ENCODE data around the gene EDIL3. TPM values are rescaled to one million over a fixed set of nuclear protein-coding genes. Genes with fewer than 3 reads are reported as not detected.

The EDIL3 gene
- total and polyA plus RNA-seq, 2 of the 8 experiments (the other 6 are each of a cell fraction or from before 2014, with no cell fraction given), result 14.7 to 47.2 TPM

DNA sequence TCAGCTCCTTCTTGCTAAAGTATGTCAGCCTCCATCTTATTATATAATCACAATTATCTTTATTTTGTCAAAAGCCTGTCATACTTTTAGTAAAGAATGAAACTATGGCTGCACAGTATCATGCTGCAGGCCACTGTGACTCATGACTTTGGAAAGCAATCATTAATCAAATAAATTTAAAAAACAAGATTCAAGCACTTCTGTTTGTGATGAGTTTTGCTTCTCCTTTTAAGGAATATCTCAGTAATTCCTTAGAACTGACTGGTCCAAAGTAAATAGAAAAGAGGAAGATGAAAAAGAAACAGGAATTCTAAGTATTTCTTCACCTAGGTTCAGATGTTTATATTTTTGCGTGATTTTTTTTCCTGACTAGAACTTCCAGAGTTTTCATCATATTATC is 83.1 kb downstream of the EDIL3 start:
- no peak overlapping the region for H2AK5ac ChIP-seq (ENCODE audit: low read depth, low read length)
- no peak overlapping the region for H3K27ac ChIP-seq (ENCODE audit: low read depth, low read length)
- no peaks in the 10 kb centered on the region for H4K20me1 ChIP-seq (replicated peaks in 1 of 2; ENCODE audit: control insufficient read depth in 1 of 2, insufficient read depth in 2 of 2, low read length in 2 of 2)
- no peaks in the 10 kb centered on the region for H3K36me3 ChIP-seq (ENCODE audit: control insufficient read depth in 2 of 4, insufficient read depth in 4 of 4, low read length in 3 of 4)
- no peak overlapping the region for H2BK120ac ChIP-seq (replicated peaks; ENCODE audit: low read depth, low read length)
- no peak overlapping the region for H3K18ac ChIP-seq (ENCODE audit: extremely low read depth, low read length)
- no peak overlapping the region for H3K14ac ChIP-seq (ENCODE audit: insufficient read length)
- no peak overlapping the region for H3K23ac ChIP-seq (ENCODE audit: insufficient read length)
- no peak overlapping the region for H2BK20ac ChIP-seq (ENCODE audit: low read length)
- H2BK12ac ChIP-seq (ENCODE audit: low read depth, low read length), result no peak overlapping the region
- ChIA-PET POLR2A (ENCODE audit: partially characterized antibody) (no interaction called here), CTCF (ENCODE audit: partially characterized antibody) (no interaction called here)
- no peaks in the 10 kb centered on the region for H3K23me2 ChIP-seq (ENCODE audit: low read depth, low read length)
- no peaks in the 10 kb centered on the region for H3K4me1 ChIP-seq (replicated peaks in 1 of 4; ENCODE audit: control insufficient read depth in 3 of 4, insufficient read depth in 4 of 4, low read length in 3 of 4)
- DNase-seq (ENCODE audit: low read depth in 1 of 2, low spot score in 2 of 2) (no peak), FAIRE-seq (no peak)
- no peak overlapping the region for H3K4ac ChIP-seq (replicated peaks; ENCODE audit: insufficient read length, low read depth, low read length)
- H3K79me2 ChIP-seq (ENCODE audit: control insufficient read depth in 1 of 2, insufficient read depth in 2 of 2, low read length in 2 of 2), result no peaks in the 10 kb centered on the region; a peak in 2 of 4 replicates
- no peak overlapping the region for H3K4me2 ChIP-seq (ENCODE audit: insufficient read depth in 1 of 2, low read depth in 2 of 2, low read length in 2 of 2)
- no peaks in the 10 kb centered on the region for H3K79me1 ChIP-seq (ENCODE audit: low read depth, low read length)
- WGBS, 2 experiments (ENCODE audit: extremely low coverage in 1 of 2, insufficient coverage in 1 of 2, insufficient read length in 1 of 2, insufficient replicate concordance in 2 of 2, low coverage in 1 of 2, low lambda C conversion rate in 2 of 2, missing lambda C conversion rate in 1 of 2), result 95% methylated on average over 1 of the region's 1 CpG; no CpG with 5 or more reads in 1 of the 2 experiments
- no peaks in the 10 kb centered on the region for H3K9me3 ChIP-seq (ENCODE audit: insufficient read depth in 2 of 2, low read depth in 1 of 2, low read length in 1 of 2)
- H2BK5ac ChIP-seq (ENCODE audit: low read depth, low read length), result no peak overlapping the region
- no peak overlapping the region for H4K5ac ChIP-seq (ENCODE audit: insufficient read length, low read depth, low read length)
- no peak overlapping the region for H2BK15ac ChIP-seq (ENCODE audit: low read length)
- no peak overlapping the region for H4K91ac ChIP-seq (replicated peaks; ENCODE audit: insufficient read length, low read length)
- H3K9ac ChIP-seq (replicated peaks in 1 of 4; ENCODE audit: extremely low read depth in 1 of 4, low read depth in 3 of 4, low read length in 3 of 4), result no peak overlapping the region
- TF ChIP-seq TCF12 (IDR thresholded peaks at IDR 0.05; ENCODE audit: low read depth, low read length), result no peak
- no peak for TF ChIP-seq TEAD4 (IDR thresholded peaks at IDR 0.05; ENCODE audit: low read depth, low read length)
- no peak for TF ChIP-seq SRF (IDR thresholded peaks at IDR 0.05; ENCODE audit: low read depth, low read length)
- no peak for TF ChIP-seq BCL11A (IDR thresholded peaks at IDR 0.05; ENCODE audit: low read depth in 2 of 2, low read length in 2 of 2)
- no peak for TF ChIP-seq BRCA1 (IDR thresholded peaks at IDR 0.05; ENCODE audit: low read depth, low read length)
- TF ChIP-seq SIN3A (conservative IDR thresholded peaks at IDR 0.05 in 1 of 2, IDR thresholded peaks at IDR 0.05 in 1 of 2; ENCODE audit: low read depth in 1 of 2, low read length in 2 of 2), result no peak
- TF ChIP-seq HDAC6 (IDR thresholded peaks at IDR 0.05; ENCODE audit: low read depth, low read length), result no peak
- TF ChIP-seq, protein P1, sequence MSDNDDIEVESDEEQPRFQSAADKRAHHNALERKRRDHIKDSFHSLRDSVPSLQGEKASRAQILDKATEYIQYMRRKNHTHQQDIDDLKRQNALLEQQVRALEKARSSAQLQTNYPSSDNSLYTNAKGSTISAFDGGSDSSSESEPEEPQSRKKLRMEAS (IDR thresholded peaks at IDR 0.05), result no peak
- no peak for TF ChIP-seq CTBP2 (IDR thresholded peaks at IDR 0.05; ENCODE audit: borderline replicate concordance, insufficient read depth, insufficient read length, low read length)
- no peak for TF ChIP-seq GTF2F1 (IDR thresholded peaks at IDR 0.05; ENCODE audit: borderline replicate concordance, low read depth, low read length)
- no peak for TF ChIP-seq KDM4A (IDR thresholded peaks at IDR 0.05; ENCODE audit: low read depth, low read length, severe bottlenecking)
- H3K56ac ChIP-seq (replicated peaks; ENCODE audit: insufficient read length, low read depth, low read length), result no peak overlapping the region
- no peak overlapping the region for H3K4me3 ChIP-seq (ENCODE audit: extremely low read depth in 1 of 4, insufficient read depth in 2 of 4, low read depth in 3 of 4, low read length in 4 of 4)
- H4K8ac ChIP-seq (ENCODE audit: extremely low read depth, insufficient read depth, low read length), result no peak overlapping the region
- no peak overlapping the region for H2AFZ ChIP-seq (ENCODE audit: low read length)
- H3K27me3 ChIP-seq (replicated peaks in 1 of 4; ENCODE audit: control insufficient read depth in 3 of 4, extremely low read depth in 1 of 4, insufficient read depth in 3 of 4, low read length in 3 of 4), result no peaks in the 10 kb centered on the region

Data from H1 (cell line).